ENCODE data around the gene ADAM30.

The ADAM30 gene

DNA sequence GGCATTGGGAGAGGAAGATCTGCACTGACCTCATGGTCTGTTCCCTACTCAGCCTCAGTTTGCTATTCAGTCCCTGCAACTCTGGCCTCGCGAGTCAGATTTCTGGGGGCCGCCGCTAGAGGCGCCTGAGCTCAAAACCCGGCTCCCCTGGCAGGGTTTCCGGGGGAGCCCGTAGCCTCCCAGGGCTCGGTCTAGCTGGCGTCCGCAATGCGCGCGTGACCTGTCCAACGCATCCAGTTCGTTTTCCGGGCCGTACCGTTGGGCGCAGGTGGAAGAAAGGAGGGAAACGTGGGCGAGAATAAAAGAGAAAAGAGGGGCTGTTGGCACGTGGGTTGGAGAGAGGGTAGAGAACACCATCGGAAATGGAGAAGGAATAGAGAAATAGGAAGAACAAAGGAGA lies at the start of gene ADAM30:
ADAM30 (minus strand) TSS at position 213 of the 400 bp plus-strand sequence; CDS start at position 34, 179 bp downstream.
- DNase-seq: no peak

DNA sequence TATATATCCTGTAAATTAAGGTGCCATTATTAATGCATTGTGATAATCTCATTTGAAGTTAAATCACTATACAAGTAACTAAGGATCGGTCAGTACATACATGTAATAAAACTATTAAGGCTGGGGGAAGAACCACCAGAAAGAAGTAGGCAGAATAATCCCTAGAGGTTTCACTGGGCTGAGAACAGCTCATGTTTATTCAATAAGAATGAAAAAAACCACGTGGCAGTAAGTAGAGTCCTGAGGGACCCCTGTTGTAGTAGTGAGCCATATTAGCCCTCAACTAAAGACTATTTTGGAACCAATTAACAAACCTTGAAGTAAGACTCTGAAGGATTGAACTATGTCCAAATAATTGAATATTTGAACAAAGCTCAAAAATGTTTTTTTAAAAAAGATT lies 46.9 kb upstream of the ADAM30 start:
- no peak for DNase-seq

DNA sequence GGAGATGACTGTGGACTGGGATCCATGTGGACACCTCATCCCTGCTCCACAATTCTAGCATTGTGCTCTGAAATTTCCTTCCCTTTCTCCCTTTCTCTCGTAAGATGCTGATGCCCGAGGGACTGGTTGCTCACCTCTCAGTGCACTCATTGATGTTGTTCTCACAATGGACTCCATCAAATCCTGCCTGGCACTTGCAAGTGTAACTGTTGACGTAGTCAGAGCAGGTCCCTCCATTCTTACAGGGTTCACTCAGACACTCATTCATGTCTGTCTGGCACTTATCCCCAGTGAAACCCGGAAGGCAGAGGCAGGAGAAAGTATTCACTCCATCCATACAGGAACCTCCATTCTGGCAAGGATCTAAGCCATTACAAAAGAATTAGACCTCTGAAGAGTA lies 45.1 kb upstream of the ADAM30 start:
- DNase-seq: no peak

DNA sequence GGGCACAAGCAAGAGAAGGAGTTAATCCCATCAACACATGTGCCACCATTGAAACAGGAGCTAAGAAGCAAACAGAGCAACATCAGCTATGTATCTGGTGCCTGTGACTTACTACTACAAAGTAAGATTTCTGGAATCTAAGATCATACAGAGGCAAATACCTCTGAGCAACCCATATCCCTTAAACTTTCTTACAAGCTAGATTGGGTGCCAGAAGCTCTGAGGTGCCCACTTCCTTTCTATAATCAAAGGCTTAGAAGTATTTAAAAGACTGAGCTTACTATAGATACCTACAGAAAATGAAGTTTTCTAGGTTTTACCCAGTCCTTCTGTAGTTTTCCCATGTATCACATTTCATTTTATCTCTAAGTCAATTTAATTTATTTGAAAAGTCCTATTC lies 44.4 kb upstream of the ADAM30 start:
- DNase-seq: no peak

DNA sequence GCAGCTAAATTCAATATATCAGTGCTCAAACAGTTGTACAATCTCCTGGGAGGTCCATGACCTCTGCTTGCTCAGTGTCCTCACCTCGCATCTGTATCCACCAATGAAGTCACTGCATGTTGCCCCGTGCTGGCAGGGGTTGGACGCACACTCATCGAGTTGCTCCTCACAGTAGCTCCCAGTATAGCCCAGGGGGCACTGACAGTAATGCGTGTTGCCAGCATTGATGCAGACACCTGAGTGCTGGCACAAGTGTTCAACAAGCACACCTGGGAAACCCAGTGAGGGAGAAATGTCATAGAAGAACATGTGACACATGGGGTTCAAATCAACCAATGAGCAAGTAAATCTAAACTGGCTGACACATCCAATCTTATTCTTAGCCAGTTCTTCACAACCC lies 40.9 kb upstream of the ADAM30 start:
- DNase-seq: no peak

DNA sequence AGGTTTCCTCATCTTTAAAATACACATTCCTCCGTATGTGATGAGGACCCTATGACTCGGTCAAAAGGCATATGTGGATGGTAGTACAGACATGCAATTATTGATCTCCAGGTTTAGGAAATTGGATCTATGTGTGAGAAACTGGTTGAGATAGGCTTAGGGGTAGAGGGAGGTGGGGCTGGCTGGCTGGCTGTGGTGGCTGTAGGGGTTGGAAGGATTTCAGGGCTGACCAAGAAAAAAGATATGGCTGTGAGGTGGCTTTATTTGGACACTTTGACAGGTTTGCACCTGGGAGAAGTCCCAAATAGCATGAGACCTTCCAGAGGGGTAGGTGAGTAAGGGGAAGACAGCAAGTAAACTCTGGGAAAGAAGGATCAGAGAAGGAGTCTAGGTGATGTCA lies 39.6 kb upstream of the ADAM30 start:
- DNase-seq: no peak

DNA sequence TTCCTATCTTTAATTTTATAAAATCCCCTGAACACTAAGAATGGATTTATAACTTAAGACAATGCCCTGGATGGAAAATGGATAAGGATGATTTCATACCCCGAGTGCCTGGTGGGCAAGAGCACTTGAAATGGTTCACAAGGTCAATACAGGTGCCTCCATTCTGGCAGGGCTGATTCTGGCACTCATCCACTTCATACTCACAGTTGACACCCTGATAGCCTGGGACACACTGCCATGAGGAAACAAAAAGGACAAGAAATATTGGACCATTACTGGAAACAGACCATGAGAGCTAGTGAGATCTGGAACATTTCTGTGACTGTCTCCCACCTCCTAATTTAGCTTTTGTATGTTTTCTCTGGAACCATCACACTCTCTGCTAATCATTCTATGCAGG lies 39.1 kb upstream of the ADAM30 start:
- no peak for DNase-seq

DNA sequence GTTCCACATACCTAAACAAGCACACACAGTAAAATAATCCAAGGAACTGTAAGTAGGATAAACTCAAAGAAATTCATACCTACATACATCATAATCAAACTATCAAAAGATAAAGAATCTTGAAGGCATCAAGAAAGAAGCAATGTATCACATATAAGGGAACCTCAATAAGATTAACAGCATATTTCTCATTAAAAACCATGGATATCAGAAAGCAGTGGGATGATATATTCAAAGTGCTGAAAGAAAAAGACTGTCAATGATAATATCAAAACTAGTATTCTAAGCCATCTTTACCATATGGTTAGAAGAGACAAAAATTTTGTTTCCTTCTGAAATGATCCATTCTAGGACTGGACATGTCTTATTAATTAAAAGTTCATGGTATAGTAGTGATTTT lies 37.1 kb upstream of the ADAM30 start:
- DNase-seq: no peak

DNA sequence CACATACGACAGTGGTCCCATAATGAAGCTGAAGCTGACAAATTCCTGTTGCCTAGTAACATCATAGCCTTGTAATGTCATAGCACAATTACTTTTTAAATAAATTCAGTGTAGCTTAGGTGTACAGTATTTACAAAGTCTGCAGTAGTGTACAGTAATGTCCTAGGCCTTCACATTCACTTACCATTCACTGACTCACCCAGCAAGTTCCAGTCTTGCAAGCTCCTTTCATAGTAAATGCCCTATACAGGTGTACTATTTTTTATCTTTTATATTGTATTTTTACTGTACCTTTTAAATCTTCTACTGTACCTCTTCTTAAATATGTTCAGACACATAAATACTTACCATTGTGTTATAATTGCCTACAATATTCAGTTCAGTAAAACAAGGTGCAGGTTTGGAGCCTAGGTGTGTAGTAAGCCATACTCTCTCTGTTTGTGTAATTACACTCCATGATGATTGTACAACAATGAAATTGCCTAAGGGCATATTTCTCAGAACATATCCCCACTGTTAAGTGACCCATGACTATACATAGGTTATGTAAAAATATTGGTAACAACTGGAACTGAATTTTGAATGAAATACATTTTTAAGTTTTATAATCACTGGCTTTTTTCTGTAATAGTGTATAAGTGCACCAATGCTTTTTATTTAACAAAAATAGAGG lies 33.5 kb upstream of the ADAM30 start:
- DNase-seq: no peak

DNA sequence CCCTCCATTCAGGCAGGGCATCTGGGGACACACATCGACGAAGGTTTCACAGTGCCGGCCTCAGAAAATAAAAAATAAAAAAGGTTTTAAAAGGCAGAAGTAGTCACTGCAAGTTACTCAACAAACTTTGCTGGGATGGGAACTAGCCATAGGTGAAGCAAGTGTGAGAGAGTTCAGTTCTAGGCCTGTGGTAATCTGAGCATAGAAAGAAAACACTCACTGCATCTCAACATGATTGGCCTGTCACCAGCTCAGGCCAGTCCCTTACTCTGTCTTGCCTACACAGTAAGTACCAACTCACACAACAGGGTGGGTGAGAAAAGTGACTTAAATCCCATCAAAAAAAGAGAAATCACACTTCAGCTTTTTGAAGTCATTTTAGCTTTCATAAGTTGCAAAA lies 30.2 kb upstream of the ADAM30 start:
- DNase-seq: no peak

DNA sequence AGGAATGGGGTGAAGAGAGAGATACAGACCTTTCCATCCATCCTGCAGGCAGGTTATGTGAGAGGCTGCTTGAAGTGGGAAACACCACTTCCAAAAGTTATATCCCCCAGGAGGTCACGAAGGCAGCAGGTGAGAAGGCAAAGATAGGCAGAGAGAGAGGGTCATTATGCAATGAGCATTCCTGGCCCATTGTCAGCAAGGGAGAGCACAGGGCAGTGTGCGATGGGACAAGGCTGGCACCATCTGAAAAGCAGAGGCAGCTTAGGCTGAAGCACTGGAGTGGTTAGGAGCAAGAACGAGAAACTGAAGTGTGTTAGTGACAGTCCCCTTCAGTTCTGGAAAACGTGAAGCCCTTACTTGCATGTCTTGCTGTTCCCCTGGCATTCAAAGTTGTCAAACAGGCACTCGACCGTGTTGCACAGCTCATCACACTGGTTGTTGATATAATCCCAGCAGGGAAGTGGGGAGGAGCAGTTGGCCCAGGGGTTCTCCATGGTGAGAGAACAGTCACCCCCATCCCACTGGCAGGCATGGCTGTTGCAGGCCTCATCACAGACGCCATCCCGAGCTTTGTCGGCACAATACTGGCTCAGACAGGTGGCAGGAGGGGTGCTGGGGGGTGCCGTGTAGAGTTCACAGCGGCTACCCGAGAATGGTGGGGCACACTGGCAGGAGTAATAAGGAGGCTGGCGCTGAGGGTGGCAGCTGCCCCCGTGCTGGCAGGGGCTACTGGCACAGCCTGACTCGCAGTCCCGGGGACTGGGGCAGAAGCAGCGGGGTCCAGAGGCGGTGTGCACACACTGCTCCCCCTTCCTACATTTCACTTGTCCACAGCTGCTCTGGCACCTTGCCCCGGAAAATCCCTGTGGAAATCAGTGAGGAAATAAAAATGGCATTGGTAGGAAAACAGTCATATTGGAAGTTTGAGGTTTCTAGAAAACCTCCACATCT lies 28.9 kb upstream of the ADAM30 start:
- DNase-seq: no peak

DNA sequence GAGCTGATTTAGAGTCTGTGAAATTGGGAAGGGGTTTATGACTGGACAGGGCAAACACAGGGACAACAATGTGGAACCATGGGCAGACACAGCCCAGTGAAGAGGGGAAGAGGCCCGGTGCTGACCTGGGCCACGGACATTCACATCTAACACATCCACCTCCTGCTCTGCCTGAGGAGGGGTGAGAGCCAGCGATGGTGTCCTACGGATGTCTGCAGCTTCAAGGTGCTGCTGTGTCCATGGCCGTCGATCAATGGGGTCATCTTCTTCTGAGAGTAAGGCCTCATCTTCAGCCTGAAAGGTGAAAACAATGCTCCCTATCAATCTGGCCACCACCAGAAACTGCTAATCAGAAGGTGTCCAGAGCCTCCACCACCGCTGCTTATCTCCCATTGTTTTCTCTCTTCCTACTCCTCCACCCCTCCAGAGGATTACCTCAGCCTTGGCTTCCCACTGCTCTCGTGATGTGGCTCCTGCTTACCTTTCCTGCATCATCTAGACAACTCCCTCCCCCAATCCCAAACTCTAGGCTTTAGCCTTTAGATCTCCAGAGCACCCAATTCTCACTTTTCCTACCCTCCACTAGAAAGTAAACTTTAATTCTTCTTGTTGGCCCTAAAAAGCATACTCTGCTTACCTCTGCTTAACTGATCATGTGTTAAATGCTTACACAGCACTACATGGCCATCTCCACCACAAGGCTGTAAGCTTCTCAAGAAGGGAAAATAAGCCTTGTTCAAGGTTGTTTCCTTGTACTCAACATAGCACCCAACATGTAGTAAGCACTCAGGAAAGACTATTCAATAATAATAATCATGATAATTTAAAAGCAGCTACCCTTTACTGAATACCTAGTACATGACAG lies 24.0 kb upstream of the ADAM30 start:
- no peak for DNase-seq

DNA sequence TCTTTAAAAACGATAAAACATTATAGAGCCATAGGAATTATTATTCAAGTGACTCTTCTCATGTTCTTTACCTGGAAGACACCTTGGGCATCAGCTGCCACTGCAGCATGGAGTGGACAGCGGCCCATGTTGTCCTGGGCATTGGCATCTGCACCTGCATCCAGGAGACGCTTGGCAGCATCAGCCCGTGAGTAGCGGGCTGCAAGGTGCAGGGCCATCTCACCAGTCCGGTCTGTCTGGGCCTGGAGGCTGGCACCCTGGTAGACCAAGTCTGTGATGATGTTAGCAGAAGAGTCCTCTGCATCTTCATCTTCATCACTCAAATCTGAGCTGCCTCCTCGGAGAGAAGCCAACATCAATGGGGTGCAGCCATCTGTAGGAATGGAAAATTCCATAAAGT lies 22.9 kb upstream of the ADAM30 start:
- no peak for DNase-seq

DNA sequence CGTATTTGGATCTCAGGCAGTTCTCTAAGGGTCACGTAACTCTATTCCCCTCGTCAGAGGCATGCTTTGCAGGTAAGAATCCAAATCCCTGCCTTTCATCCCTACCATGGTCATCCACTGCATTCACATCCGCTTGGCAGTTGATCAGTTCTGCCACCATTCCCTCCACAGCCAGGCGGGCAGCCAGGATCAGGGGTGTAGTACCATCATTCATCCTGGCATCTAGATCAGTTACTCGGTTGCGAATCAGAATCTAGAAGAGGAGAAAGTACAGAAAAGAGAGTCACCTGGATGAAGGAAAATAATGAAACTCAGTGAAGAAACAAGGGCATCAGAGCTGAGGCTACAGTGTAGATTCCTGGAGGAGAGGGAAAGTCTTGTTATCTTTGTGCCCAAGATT lies 22.0 kb upstream of the ADAM30 start:
- DNase-seq: no peak

DNA sequence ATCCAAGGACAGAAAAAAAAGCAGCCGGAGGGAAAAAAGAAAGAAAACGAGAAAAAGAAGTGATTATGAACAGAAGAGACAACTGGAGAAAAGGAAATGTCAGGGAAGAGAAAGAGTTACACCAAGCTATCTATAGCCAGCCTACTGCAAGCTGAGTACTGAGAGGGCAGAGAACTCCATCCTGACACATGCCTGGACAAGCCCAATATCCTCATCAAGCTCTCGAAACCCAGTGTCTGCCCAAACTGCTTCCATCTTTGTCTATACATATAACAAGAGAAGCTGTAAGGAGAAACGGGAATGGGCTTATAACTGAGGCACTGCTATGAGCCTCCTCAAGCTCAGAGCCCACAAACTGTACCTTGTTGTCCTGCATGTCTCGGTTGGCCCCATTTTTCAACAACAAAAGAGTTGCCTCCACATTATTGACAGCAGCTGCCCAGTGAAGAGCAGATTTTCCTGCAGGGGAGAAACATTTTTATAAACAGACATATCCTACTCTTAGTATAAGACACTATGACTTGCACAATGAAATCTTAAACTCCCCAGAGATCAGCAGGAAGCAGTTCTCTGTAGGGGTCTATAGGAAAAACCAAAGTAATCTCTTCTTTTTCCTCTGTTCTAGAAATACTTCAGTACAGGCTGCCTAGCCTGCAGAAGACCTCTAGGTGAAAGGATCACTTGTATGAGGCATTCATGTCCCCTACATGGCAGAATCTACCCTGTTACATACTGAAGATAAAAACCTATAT lies 21.2 kb upstream of the ADAM30 start:
- DNase-seq: no peak

DNA sequence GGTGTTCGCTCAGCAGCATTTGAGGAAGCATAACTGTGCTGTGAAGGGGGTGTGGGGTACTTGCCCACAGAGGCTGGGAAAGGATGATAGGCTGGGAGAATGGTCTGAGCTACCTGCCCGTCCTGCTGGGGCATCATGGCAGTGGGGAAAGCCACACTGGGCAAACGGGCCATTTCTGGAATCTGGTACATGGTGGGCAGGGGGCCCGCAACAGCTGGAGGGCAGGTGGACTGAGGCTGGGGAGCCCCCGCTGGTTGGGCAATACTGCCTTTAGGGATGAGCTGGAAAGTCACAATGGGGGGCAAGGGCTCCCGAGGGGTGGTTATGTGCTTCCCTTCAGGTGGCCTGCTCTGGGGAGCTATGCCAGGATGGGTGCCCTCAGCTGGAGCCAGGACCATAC lies 19.2 kb upstream of the ADAM30 start:
- no peak for DNase-seq

DNA sequence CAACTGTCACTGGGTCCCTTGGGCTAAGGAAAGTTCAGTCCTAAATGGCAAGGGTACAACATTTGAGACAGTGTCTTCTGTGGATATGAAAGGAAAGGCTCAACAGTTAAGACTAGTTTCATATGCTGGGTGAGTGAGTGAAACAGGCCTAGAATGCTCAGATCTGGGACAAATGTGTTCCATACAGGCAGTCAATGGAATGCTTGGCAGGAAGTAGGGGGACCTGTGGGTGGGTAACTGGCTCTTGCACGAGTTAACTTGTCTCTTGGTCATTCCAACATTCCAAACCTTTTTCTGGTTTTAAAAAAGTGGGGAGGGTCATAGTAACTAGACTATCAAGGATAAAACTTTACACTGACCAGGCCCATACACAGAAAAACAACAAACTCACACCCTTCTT lies 17.8 kb upstream of the ADAM30 start:
- DNase-seq: no peak

DNA sequence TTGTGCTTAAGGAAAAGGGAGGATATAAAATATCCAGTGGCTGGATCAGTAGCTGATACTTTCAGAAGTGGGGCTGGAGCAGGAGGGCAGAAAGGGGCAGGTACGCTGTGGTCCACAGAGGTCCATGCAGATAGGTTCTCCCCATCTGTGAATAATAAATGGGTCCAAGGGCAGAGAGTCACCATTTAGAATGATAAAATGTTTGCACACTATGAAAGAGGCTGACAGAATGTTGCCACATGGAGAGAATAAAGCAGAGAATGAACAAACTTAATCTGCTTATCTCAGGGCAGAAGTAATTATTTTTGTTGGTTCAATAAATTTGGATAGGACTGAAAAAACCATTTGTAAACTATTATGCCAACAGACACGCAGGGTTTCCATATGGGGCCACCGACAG lies 16.6 kb upstream of the ADAM30 start:
- no peak for DNase-seq

DNA sequence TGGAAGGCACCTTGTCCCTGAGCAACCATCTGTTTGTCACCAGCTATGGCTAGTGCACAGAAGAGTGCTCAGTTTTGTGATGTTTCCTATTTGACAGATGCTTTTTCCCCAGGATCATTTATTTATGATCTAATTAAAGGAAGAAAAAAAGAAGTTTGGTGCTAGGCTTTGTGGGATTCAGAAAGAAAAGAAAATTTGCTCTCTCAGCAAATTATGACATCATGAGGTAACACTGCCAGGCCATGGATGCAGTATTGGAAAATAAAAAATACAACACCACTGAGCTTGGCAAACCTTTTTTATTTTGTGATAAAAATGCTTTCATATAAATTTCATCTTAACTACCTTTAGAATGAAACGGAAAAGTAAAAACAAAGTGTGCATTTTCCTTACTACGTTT lies 15.5 kb upstream of the ADAM30 start:
- peak in 1 of 2 experiments; percentile 2 for DNase-seq

DNA sequence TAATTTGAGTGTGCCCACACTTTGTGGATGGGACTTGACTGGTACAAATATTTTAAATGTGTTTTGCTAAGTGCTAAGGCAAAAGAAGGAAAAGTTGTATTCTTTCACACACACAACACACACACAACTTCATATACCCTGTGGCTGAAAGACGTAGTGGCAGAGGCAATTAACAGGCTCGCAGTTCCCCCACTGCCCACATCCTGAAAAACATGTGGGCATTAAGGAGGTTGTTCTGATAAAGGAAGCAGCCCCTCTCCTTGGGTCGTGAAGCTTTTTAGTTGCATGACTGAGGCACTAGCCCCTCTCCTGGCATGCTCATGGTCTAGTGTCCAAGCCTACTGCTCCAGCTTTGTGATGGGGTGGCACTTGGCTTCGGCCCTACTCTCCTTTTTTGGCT lies 14.3 kb upstream of the ADAM30 start:
- no peak for DNase-seq

DNA sequence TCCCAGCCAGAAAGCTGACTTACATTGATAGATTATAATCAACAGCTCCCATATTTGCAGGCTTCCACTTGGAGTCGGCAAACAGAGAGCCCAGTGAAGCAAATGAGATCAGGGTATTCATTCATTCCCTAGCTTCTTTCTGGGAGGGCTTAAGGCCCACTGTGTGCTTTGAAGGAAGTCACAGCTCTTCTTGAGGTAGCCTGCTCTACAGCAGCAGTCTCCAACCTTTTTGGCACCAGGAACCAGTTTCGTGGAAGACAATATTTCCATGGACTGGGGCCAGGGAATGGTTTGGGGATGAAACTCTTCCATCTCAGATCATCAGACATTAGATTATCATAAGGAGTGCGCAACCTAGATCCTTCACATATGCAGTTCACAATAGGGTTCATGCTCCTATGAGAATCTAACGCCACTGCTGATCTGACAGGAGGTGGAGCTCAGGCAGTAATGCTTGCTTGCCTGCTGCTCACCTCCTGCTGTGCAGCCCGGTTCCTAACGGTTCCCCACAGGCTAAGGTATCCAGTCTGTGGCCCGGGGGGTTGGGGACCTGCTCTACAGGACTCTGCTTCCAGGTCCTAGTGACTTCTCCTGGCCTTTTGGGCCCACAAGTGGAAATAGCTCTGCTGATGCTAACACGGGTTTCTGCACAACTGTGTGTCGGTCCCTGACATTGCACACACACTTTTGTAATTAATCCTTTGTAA lies 13.7 kb upstream of the ADAM30 start:
- no peak for DNase-seq

DNA sequence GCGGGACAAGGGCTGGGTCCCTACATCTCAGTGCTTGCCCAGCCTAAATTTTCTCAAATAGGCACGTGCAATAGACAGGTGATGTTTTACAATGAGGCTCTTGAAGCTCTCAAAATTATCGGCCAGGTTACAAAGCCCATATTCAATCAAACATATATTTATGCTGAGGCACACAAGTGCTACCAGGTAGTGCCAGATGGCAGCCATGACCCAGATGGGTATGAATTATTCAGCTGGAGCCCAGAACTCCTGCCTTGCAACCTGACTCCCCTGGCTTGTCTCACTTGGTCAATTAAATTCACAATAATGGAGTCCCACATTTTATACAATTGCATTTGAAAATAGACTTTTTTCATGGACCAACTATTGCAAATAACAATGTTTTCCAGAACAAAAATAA lies 12.3 kb upstream of the ADAM30 start:
- peak; percentile 69 to 89 for DNase-seq

Data from NCI-H524 (cell line).